GM12874 (cell line): Measurements from ENCODE around the gene SYPL1.

ENCODE experiments used
- TF ChIP-seq, protein P1 (sequence below): IDR thresholded peaks from 2 replicates; pipeline ENCODE4 v1.5.1; 2011; ENCODE audit warnings: low read depth, mild to moderate bottlenecking, control low read depth, low read length, moderate library complexity; ENCODE audit not compliant: insufficient read depth

The SYPL1 gene

GRCh38 chr7:106072715-106073091, 39.4 kb downstream of the SYPL1 start:
- TF ChIP-seq, protein P1, sequence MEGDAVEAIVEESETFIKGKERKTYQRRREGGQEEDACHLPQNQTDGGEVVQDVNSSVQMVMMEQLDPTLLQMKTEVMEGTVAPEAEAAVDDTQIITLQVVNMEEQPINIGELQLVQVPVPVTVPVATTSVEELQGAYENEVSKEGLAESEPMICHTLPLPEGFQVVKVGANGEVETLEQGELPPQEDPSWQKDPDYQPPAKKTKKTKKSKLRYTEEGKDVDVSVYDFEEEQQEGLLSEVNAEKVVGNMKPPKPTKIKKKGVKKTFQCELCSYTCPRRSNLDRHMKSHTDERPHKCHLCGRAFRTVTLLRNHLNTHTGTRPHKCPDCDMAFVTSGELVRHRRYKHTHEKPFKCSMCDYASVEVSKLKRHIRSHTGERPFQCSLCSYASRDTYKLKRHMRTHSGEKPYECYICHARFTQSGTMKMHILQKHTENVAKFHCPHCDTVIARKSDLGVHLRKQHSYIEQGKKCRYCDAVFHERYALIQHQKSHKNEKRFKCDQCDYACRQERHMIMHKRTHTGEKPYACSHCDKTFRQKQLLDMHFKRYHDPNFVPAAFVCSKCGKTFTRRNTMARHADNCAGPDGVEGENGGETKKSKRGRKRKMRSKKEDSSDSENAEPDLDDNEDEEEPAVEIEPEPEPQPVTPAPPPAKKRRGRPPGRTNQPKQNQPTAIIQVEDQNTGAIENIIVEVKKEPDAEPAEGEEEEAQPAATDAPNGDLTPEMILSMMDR = no peak

GRCh38 chr7:106071999-106072714, 40.0 kb downstream of the SYPL1 start:
- TF ChIP-seq, protein P1 = no peak

- TF ChIP-seq, protein P1 = no peak
Observed at GRCh38 chr7:106071356-106071998, 40.6 kb downstream of the SYPL1 start.

DNA sequence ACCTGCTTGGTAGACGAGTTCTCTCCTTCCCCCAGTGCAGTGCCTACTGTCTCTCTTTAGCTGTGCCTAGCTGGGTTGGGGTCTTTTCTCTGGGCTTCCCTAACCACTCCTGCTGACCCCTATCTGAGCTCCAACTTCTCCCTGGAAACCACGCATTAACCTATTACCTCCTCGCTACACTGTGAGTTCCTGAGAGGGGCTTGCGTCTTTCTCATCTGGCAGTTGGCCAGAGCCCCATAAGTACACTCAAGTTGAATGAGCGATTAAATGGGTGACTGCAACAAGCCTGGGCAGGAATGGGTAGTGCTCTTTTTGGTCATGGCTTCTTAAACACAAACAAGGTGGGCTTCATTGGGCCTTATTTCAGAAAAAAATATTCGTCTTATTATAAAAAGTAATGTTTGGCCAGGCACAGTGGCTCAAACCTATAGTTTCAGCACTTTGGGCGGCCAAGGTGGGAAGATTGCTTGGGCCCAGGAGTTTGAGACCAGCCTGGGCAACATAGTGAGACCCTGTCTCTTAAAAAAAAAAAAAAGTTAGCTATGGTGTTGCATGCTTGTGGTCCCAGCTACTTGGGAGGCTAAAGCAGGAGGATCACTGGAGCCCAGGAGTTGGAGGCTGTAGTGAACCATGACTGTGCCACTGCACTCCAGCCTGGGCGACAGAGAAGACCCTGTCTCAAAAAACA, 41.4 kb downstream of the SYPL1 start:
- TF ChIP-seq, protein P1 = no peak

DNA sequence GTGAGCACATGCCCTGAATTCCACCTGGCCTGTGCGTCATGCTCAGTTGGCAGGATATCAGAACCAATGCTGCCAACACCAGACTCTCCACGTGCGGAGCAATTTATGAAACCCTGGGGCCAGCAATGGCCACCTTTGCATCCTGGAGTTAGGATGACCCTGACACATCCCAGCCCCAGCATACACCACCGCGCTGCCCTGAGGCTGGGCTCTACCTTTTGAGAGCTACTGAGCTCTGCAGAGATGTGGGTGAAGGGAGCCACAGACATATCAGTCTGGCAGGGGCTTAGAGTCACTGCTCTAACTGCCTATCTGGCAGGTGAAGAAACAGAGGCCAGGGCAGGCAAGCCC, 41.9 kb downstream of the SYPL1 start:
- TF ChIP-seq, protein P1 = no peak

DNA sequence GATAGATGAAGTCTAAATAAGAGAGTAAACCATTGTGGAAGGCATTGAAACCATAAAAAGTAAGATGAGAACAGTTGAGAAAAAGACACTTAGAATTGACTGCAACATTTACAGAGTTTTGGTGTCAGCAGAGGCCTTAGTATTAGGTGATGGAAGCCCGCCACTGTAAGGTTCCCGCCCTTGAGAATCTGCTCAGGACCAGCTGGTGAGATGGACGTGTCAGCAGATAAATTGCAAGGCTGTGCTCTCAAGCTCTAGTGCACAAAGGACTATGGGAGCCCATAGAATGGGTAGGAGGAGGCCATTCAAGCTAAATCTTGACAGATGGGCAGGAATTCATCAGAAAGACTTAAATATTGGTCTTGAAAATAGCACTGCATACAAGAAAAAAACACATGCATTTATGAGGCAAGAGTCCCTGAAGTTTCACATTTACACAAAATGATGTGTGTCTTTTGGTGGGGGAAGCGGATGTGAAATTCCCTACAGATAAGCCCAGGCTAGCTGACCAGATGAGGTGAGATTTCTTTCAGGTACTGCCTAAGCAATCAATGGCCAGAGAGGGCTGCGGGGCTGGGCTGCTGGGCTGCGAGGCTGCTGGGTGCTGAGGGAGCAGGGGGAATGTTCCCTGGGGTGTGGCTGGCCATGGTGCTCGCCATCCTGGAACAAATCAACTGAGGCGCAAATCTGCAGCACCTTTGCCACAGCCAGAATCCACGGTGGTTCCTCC, 42.5 kb downstream of the SYPL1 start:
- TF ChIP-seq, protein P1 = no peak

GRCh38 chr7:106068986-106069385, 43.1 kb downstream of the SYPL1 start:
- TF ChIP-seq, protein P1 = no peak
